PC-9 (cell line): ENCODE data around the gene TEX38. TPM values are rescaled to one million over a fixed set of nuclear protein-coding genes. Genes with fewer than 3 reads are reported as not detected.

ENCODE experiments used
- BruUV-seq: library from RNA; stranded (reverse); fragments of 400-500 nt; replicated peaks from 2 replicates; lab custom pipeline; 2021; lab: Mats Ljungman, UMichigan
- CTCF ChIA-PET: fragments of 300-600 bp; sonication (Branson Sonifier 250); formaldehyde crosslinking; loops from one replicate; lab custom pipeline; 2022; ENCODE audit warnings: antibody characterized with exemption; lab: Charles Lee
- POLR2A ChIA-PET: fragments of 300-600 bp; sonication (Branson Sonifier 250); formaldehyde crosslinking; loops from one replicate; lab custom pipeline; 2022; ENCODE audit warnings: antibody characterized with exemption; ENCODE audit not compliant: unreplicated experiment; lab: Charles Lee
- DNase-seq, 2 experiments: peaks; one replicate each; pipeline versions ENCODE4 v3.0.0 to v3.0.0-alpha.2; 2015 to 2022; ENCODE audit warnings: mixed read lengths in 1 of 2
- H2AFZ ChIP-seq: fragments of 200-600 bp; sonication (generic); 2 replicates; pipeline ENCODE4 v1.8.1; 2017; ENCODE audit warnings: antibody characterized with exemption
- H3F3A ChIP-seq: fragments of 200-600 bp; sonication (generic); 2 replicates; pipeline ENCODE4 v1.8.1; 2017; ENCODE audit warnings: antibody characterized with exemption, mild to moderate bottlenecking, low read depth; ENCODE audit not compliant: insufficient read depth
- H3K27ac ChIP-seq: fragments of 200-600 bp; sonication (generic); 2 replicates; pipeline ENCODE4 v1.6.1; 2016; ENCODE audit warnings: mixed run types
- H3K27me3 ChIP-seq: fragments of 200-600 bp; sonication (generic); 2 replicates; pipeline ENCODE4 v1.6.1; 2016; ENCODE audit warnings: low read depth, mixed run types; ENCODE audit not compliant: insufficient read depth
- H3K36me3 ChIP-seq: fragments of 200-600 bp; sonication (generic); 2 replicates; pipeline ENCODE4 v1.6.1; 2016; ENCODE audit warnings: low read depth, mixed run types
- H3K4me1 ChIP-seq: fragments of 200-600 bp; sonication (generic); replicated peaks from 2 replicates; pipeline ENCODE4 v1.6.1; 2016; ENCODE audit warnings: mixed run types; ENCODE audit not compliant: insufficient read depth
- H3K4me2 ChIP-seq: fragments of 200-600 bp; sonication (generic); 2 replicates; pipeline ENCODE4 v1.6.1; 2017; ENCODE audit warnings: mixed run types
- H3K4me3 ChIP-seq: fragments of 200-600 bp; sonication (generic); 2 replicates; pipeline ENCODE4 v1.6.1; 2016; ENCODE audit warnings: mixed run types
- H3K79me2 ChIP-seq: fragments of 200-600 bp; sonication (generic); 2 replicates; pipeline ENCODE4 v1.6.1; 2017; ENCODE audit warnings: low read depth, mixed run types
- H3K9me2 ChIP-seq: fragments of 200-600 bp; sonication (generic); 2 replicates; pipeline ENCODE4 v1.8.1; 2017; ENCODE audit warnings: mild to moderate bottlenecking; ENCODE audit not compliant: insufficient read depth
- H3K9me3 ChIP-seq: fragments of 200-600 bp; sonication (generic); 2 replicates; pipeline ENCODE4 v1.8.1; 2016; ENCODE audit warnings: low read depth; ENCODE audit not compliant: insufficient read depth
- H4K20me1 ChIP-seq: fragments of 200-600 bp; sonication (generic); 2 replicates; pipeline ENCODE4 v1.8.1; 2017; ENCODE audit not compliant: insufficient read depth
- EZH2 ChIP-seq: fragments of 200-600 bp; sonication (generic); IDR thresholded peaks from 2 replicates; pipeline ENCODE4 v1.8.0; 2017; ENCODE audit warnings: antibody characterized with exemption, low read depth
- intact Hi-C: fragments of 100-400 bp; cut with micrococcal nuclease; formaldehyde crosslinking; loops from one replicate; pipeline ENCODE4 v1.10.0; 2022; ENCODE audit not compliant: unreplicated experiment
- total RNA-seq: library from RNA; stranded (reverse); gene quantifications from 2 replicates; pipeline ENCODE4 v1.2.3, GENCODE V29; 2021
- TF ChIP-seq, protein P1 (sequence below): fragments of 200-600 bp; sonication (generic); conservative IDR thresholded peaks from 2 replicates; pipeline ENCODE4 v1.6.1; 2017; ENCODE audit warnings: mixed run types, antibody characterized with exemption, mild to moderate bottlenecking, moderate library complexity

TEX38 gene
- total RNA-seq, 1 experiment from 2014 or later, result not detected

DNA sequence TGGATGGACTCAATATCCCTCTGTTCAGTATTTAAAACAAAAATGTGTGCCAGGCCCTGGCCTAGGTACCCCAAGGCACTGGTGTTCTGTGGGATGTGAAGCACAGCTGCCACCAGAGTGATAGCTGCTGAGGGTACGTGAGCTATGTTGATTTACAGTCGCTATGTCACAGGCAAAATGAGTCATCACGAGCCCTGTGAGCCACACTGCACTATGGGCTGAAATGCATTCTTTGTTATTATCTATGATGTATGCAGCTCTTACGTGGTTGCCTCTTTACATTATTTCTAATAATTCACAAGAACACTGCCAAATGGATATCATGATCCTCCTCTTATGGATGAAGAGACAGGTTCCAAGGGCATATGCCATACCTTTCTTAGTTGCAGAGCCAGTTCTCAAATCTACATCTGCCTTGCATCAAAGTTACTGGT, 2.1 kb downstream of the TEX38 start:
- Histone ChIP-seq H4K20me1 (no peaks in the 10 kb centered on the region), H3F3A (peaks cover 15% of the 10 kb centered on the region; the same call in 1 of the 2 replicates), H3K4me2 (no peak overlapping the region), H3K79me2 (no peaks in the 10 kb centered on the region), H3K4me3 (no peak overlapping the region), H3K9me3 (no peaks in the 10 kb centered on the region), H3K4me1 (no peaks in the 10 kb centered on the region), H3K27ac (no peak overlapping the region), H2AFZ (no peak overlapping the region), H3K36me3 (peaks cover 14% of the 10 kb centered on the region), H3K9me2 (no peaks in the 10 kb centered on the region), H3K27me3 (no peaks in the 10 kb centered on the region)
- DNase-seq, result no peak
- intact Hi-C loops, result no loop called here
- no peak for TF ChIP-seq EZH2
- TF ChIP-seq, protein P1, sequence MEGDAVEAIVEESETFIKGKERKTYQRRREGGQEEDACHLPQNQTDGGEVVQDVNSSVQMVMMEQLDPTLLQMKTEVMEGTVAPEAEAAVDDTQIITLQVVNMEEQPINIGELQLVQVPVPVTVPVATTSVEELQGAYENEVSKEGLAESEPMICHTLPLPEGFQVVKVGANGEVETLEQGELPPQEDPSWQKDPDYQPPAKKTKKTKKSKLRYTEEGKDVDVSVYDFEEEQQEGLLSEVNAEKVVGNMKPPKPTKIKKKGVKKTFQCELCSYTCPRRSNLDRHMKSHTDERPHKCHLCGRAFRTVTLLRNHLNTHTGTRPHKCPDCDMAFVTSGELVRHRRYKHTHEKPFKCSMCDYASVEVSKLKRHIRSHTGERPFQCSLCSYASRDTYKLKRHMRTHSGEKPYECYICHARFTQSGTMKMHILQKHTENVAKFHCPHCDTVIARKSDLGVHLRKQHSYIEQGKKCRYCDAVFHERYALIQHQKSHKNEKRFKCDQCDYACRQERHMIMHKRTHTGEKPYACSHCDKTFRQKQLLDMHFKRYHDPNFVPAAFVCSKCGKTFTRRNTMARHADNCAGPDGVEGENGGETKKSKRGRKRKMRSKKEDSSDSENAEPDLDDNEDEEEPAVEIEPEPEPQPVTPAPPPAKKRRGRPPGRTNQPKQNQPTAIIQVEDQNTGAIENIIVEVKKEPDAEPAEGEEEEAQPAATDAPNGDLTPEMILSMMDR, result no peak
- BruUV-seq, result no TSS peak
- POLR2A ChIA-PET, result no interaction called here
- CTCF ChIA-PET, result no interaction called here

DNA sequence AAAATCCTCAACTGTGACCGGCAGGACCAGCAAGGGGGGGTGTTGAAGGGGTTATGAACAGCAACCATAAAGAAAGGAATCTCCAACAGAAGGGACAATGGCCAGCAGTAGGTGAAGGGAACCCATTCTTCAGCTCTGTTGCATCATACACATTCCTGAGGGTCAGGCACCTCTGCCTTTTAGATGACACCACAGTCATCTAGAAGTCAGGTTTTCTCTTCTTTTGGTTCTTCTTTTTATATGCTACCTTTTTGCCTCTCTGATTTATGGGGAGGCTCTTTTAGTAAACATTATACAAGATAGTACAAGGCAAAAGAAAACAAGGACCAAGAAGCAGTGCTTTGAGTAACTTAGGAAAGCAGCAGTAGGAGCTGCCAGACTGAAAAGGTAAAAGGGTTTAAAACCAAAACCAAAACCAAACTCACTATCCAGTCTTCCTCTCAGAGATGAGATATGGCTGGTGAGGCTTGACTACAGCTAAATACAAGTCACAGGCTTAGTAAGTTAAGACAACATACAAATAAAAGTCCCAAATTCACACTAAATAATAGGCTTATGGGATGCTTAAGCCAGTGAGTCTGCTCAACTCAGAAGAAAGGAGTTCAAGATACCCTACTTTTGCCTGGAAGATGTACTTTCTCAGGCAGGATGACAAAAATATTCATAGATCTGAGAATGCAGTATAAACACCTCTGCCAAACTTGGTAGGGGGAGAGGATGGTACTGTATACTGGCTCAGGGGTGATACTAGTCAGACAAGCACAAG, 4.1 kb downstream of the TEX38 start:
- no peak overlapping the region for H3K4me2 ChIP-seq
- TF ChIP-seq, protein P1, result no peak
- no peak for TF ChIP-seq EZH2
- H3K36me3 ChIP-seq, result peaks cover 24% of the 10 kb centered on the region
- H3K79me2 ChIP-seq, result no peaks in the 10 kb centered on the region
- no peaks in the 10 kb centered on the region for H3K4me1 ChIP-seq
- 0 out of 2 replicates have a peak, but pooled peaks cover 7% of the 10 kb centered on the region for H3F3A ChIP-seq
- H3K9me3 ChIP-seq, result no peaks in the 10 kb centered on the region
- H3K27ac ChIP-seq, result peak overlapping the region; percentile 31
- peaks cover 6% of the 10 kb centered on the region for H4K20me1 ChIP-seq
- no peak overlapping the region for H2AFZ ChIP-seq
- intact Hi-C loops, result no loop called here
- H3K27me3 ChIP-seq, result no peaks in the 10 kb centered on the region
- no TSS peak for BruUV-seq
- no peak overlapping the region for H3K4me3 ChIP-seq
- DNase-seq, result no peak
- POLR2A ChIA-PET, result interaction anchor here (0.6 kb wide), 1 partner anchor 27 kb away, joined by 6 read pairs; no protein-coding TSS in a partner anchor
- no peaks in the 10 kb centered on the region for H3K9me2 ChIP-seq
- CTCF ChIA-PET, result no interaction called here

DNA sequence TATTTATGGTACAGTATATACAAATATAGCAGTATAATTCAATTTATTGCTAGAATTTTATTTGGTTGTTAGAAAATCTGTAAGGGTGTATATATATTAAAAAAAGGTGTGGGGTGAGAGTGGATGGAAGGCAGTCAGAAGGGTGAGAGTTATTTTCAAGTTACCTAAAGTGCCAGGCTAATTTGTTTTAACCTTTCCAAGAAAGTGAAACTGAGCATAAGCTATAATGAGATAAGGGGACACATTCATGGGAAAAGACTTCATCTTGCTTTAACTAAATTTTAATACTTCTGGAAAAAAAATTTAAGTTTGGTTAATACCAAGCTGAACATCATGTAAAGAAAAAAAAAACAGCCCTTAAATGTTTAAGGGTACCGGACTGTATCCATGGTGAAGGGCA, 4.9 kb downstream of the TEX38 start:
- H3K79me2 ChIP-seq, result no peaks in the 10 kb centered on the region
- ChIA-PET CTCF (no interaction called here), POLR2A (interaction anchor here (0.6 kb wide), 3 partner anchors 11 to 493 kb away, joined by 3 to 4 read pairs (median 3); no protein-coding TSS in a partner anchor)
- H3F3A ChIP-seq, result peaks cover 7% of the 10 kb centered on the region; the same call in 1 of the 2 replicates
- no peaks in the 10 kb centered on the region for H3K9me2 ChIP-seq
- no peak overlapping the region for H3K27ac ChIP-seq
- H3K36me3 ChIP-seq, result peaks cover 24% of the 10 kb centered on the region
- H3K27me3 ChIP-seq, result no peaks in the 10 kb centered on the region
- no peak overlapping the region for H3K4me2 ChIP-seq
- no peak for TF ChIP-seq EZH2
- no peak overlapping the region for H2AFZ ChIP-seq
- H3K4me1 ChIP-seq, result no peaks in the 10 kb centered on the region
- peaks cover 6% of the 10 kb centered on the region for H4K20me1 ChIP-seq
- DNase-seq, result no peak
- intact Hi-C loops, result no loop called here
- H3K9me3 ChIP-seq, result no peaks in the 10 kb centered on the region
- no peak overlapping the region for H3K4me3 ChIP-seq
- no TSS peak for BruUV-seq
